GM12873 (cell line): ENCODE measurements around the gene TIMM22.

Experiments
- TF ChIP-seq, protein P1 (sequence below): IDR thresholded peaks from 2 replicates; pipeline ENCODE4 v1.5.1; 2012; ENCODE audit warnings: low read depth, mild to moderate bottlenecking, moderate library complexity, low read length, control low read depth; ENCODE audit not compliant: insufficient read depth; ENCODE audit errors: missing control alignments

Gene TIMM22

GRCh38 chr17:967122-967521 lies 29.8 kb upstream of the TIMM22 start:
- TF ChIP-seq, protein P1, sequence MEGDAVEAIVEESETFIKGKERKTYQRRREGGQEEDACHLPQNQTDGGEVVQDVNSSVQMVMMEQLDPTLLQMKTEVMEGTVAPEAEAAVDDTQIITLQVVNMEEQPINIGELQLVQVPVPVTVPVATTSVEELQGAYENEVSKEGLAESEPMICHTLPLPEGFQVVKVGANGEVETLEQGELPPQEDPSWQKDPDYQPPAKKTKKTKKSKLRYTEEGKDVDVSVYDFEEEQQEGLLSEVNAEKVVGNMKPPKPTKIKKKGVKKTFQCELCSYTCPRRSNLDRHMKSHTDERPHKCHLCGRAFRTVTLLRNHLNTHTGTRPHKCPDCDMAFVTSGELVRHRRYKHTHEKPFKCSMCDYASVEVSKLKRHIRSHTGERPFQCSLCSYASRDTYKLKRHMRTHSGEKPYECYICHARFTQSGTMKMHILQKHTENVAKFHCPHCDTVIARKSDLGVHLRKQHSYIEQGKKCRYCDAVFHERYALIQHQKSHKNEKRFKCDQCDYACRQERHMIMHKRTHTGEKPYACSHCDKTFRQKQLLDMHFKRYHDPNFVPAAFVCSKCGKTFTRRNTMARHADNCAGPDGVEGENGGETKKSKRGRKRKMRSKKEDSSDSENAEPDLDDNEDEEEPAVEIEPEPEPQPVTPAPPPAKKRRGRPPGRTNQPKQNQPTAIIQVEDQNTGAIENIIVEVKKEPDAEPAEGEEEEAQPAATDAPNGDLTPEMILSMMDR: no peak

DNA sequence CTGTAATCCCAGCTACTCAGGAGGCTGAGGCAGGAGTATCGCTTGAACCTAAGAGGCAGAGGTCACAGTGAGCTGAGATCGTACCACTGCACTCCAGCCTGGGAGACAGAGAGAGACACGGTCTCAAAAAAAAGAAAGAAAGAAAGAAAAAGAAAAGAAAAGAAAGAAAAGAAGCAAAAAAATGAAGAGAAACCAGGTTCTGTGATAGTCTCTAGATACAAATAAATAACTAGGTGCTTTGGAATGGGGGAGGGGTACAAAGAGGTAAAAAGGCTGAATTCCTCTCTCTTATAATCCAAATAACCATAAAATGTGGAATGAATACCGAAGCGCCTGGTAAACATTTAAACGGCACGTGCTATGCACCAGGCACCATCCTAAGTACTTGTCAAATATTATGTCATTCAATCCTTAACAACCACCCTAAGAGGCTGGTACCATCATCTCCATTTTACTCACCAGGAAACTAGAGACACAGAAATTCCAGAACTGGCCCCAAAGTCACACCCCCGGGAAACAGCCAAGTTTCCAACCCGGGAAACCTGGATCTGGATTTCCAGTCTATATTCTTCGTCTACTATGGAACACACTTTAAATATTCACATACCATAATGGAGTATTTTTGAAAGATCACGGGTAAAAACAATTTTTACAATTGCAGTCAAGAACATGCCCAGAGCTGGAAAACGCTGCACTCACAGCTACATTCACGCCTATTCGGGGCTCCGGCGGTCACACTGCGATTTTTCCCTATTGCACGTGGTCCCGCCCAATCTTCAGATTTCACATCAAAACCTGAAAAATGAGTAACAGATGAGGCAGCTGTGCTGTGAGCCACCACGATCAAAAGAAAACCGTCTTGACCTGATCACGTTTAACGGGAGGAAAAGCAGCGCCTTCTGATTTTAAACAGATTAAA lies 27.9 kb upstream of the TIMM22 start:
- TF ChIP-seq, protein P1: no peak

GRCh38 chr17:969811-970355 lies 27.0 kb upstream of the TIMM22 start:
- TF ChIP-seq, protein P1: no peak

GRCh38 chr17:970364-970763 lies 26.6 kb upstream of the TIMM22 start:
- TF ChIP-seq, protein P1: no peak

- TF ChIP-seq, protein P1: no peak
These were observed 23.9 kb upstream of the TIMM22 start for GRCh38 chr17:973053-973452.

DNA sequence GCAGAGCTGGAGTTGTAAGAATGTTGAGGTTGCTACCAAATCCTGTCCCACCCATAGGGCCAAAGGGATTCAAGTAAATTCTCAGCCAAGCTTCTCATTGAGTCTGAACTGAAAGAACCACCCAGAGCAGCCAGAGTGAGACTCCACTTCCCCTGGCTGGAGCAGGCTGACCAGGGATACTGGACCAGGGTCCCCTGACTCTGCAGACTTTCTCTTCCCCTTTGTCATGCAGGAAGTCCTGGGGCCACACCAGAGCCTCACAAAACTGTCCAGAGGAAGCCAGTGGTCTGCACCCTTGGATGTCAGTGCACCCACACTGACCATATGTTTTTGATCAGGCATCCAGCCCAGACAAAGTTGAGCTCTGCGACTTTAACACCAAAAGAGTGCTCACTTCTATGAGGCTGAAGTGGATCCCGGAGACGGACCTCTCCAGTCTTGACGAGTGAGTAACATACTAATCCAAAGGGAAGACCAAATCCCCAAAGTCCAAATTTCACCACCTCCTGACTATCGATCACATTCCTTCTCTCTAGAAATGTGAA lies 21.5 kb upstream of the TIMM22 start:
- TF ChIP-seq, protein P1: no peak

DNA sequence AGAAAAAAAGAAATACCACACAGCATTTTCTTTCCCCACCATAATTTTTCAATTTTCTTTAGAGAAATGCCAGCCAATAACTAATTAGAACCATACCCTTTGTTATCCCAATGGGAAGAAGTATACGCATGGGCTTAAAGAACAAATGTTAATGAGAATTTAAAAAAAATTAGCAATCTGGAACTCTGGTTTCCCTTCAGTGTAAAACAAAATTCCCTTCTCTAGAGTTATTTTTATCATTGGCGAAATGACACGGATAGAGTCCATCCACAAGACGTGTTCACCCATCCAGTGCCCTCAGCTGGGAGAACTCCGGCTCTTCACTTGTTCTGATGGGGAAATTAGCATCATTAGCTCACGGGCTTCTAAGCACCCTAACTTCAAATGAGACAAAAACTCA lies 20.6 kb upstream of the TIMM22 start:
- TF ChIP-seq, protein P1: no peak
